IMR-90 (cell line): ENCODE results near the gene STAP2. TPM values are rescaled to one million over a fixed set of nuclear protein-coding genes. Genes with fewer than 3 reads are reported as not detected.

ENCODE experiments used
- ATAC-seq: fragments of 200-7000 bp; cut with Tn5 transposase; 2 replicates; pipeline ENCODE4 v1.9.1; 2020; ENCODE audit warnings: low read depth, mild to moderate bottlenecking, moderate library complexity
- BruUV-seq: library from RNA; stranded (reverse); fragments of 400-500 nt; replicated peaks from 2 replicates; lab custom pipeline; 2021; lab: Mats Ljungman, UMichigan
- CTCF ChIA-PET: fragments of 300-600 bp; formaldehyde crosslinking; extraction: SDS; loops from one replicate; lab custom pipeline; 2021; ENCODE audit warnings: antibody characterized with exemption; lab: Yijun Ruan, JAX
- POLR2A ChIA-PET: fragments of 300-600 bp; sonication (Branson Sonifier 250); formaldehyde crosslinking; loops from one replicate; lab custom pipeline; 2022; ENCODE audit warnings: antibody characterized with exemption; ENCODE audit not compliant: unreplicated experiment; lab: Charles Lee
- DNase-seq: peaks from one replicate; pipeline ENCODE4 v3.0.0; 2013
- H2AFZ ChIP-seq: replicated peaks from 2 replicates; pipeline ENCODE3; 2013; ENCODE audit warnings: low read length, mild to moderate bottlenecking; ENCODE audit not compliant: poor library complexity
- H2AK5ac ChIP-seq: 2 replicates; pipeline ENCODE4 v1.6.1; 2013; ENCODE audit warnings: low read depth, low read length, inconsistent platforms
- H2AK9ac ChIP-seq: replicated peaks from 2 replicates; pipeline ENCODE3; 2013; ENCODE audit warnings: mild to moderate bottlenecking, low read depth, low read length, moderate library complexity; ENCODE audit not compliant: poor library complexity
- H2BK120ac ChIP-seq: 2 replicates; pipeline ENCODE4 v1.6.1; 2013; ENCODE audit warnings: low read depth, low read length, inconsistent platforms
- H2BK15ac ChIP-seq: 3 replicates; pipeline ENCODE4 v1.6.1; 2013; ENCODE audit warnings: low read depth, low read length, inconsistent platforms
- H2BK20ac ChIP-seq: 2 replicates; pipeline ENCODE4 v1.6.1; 2013; ENCODE audit warnings: low read depth, mild to moderate bottlenecking, inconsistent platforms, low read length, moderate library complexity
- H2BK5ac ChIP-seq: 2 replicates; pipeline ENCODE4 v1.6.1; 2013; ENCODE audit warnings: mild to moderate bottlenecking, low read depth, low read length, inconsistent platforms; ENCODE audit not compliant: poor library complexity, severe bottlenecking
- H3K14ac ChIP-seq: replicated peaks from 2 replicates; pipeline ENCODE4 v1.6.1; 2013; ENCODE audit warnings: low read depth, low read length, inconsistent platforms
- H3K18ac ChIP-seq: 2 replicates; pipeline ENCODE4 v1.6.1; 2013; ENCODE audit warnings: low read depth, low read length, control low read depth
- H3K23ac ChIP-seq: 2 replicates; pipeline ENCODE4 v1.6.1; 2013; ENCODE audit warnings: low read depth, low read length, inconsistent platforms
- H3K27ac ChIP-seq: 2 replicates; pipeline ENCODE4 v1.5.1; 2013; ENCODE audit warnings: mild to moderate bottlenecking, control low read depth, low read length; ENCODE audit not compliant: insufficient read depth
- H3K27me3 ChIP-seq: 2 replicates; pipeline ENCODE4 v1.6.1; 2013; ENCODE audit warnings: low read length; ENCODE audit not compliant: control insufficient read depth, insufficient read depth
- H3K36me3 ChIP-seq: 2 replicates; pipeline ENCODE4 v1.6.1; 2013; ENCODE audit warnings: low read length, mixed read lengths; ENCODE audit not compliant: control insufficient read depth, insufficient read depth
- H3K4ac ChIP-seq: 2 replicates; pipeline ENCODE4 v1.6.1; 2013; ENCODE audit warnings: low read depth, low read length, inconsistent platforms
- H3K4me1 ChIP-seq: 2 replicates; pipeline ENCODE4 v1.6.1; 2013; ENCODE audit warnings: low read length, mixed read lengths; ENCODE audit not compliant: control insufficient read depth, insufficient read depth
- H3K4me2 ChIP-seq: 2 replicates; pipeline ENCODE4 v1.6.1; 2013; ENCODE audit warnings: low read depth, mild to moderate bottlenecking, control low read depth, low read length, moderate library complexity
- H3K4me3 ChIP-seq: 2 replicates; pipeline ENCODE4 v1.5.1; 2013; ENCODE audit warnings: low read depth, mild to moderate bottlenecking, control low read depth, low read length, moderate library complexity; ENCODE audit not compliant: insufficient read depth
- H3K56ac ChIP-seq: 2 replicates; pipeline ENCODE4 v1.6.1; 2013; ENCODE audit warnings: low read length, inconsistent platforms; ENCODE audit not compliant: insufficient read depth; ENCODE audit errors: extremely low read depth
- H3K79me1 ChIP-seq, 2 experiments: 2 replicates each; pipeline ENCODE4 v1.6.1; 2013; ENCODE audit warnings: low read length in 2 of 2, inconsistent platforms in 1 of 2, low read depth in 1 of 2
- H3K9ac ChIP-seq: 2 replicates; pipeline ENCODE4 v1.6.1; 2013; ENCODE audit warnings: low read depth, low read length, control low read depth
- H3K9me1 ChIP-seq: 2 replicates; pipeline ENCODE4 v1.6.1; 2013; ENCODE audit warnings: low read length, inconsistent platforms; ENCODE audit not compliant: insufficient read depth
- H3K9me3 ChIP-seq: 2 replicates; pipeline ENCODE4 v1.6.1; 2013; ENCODE audit warnings: low read length; ENCODE audit not compliant: control insufficient read depth, insufficient read depth
- H4K20me1 ChIP-seq: 2 replicates; pipeline ENCODE4 v1.6.1; 2013; ENCODE audit warnings: low read length, inconsistent platforms; ENCODE audit not compliant: insufficient read depth
- H4K5ac ChIP-seq: 2 replicates; pipeline ENCODE4 v1.6.1; 2013; ENCODE audit warnings: mild to moderate bottlenecking, low read depth, low read length, control low read depth
- H4K8ac ChIP-seq, 2 experiments: 2 replicates each; pipeline ENCODE4 v1.6.1; 2013; ENCODE audit warnings: low read depth in 2 of 2, low read length in 2 of 2, control low read depth in 1 of 2, inconsistent platforms in 1 of 2
- H4K91ac ChIP-seq: 2 replicates; pipeline ENCODE4 v1.6.1; 2013; ENCODE audit warnings: low read depth, low read length, inconsistent platforms; ENCODE audit not compliant: insufficient read depth
- BHLHE40 ChIP-seq: fragments of 150-350 bp; IDR thresholded peaks from 2 replicates; pipeline ENCODE4 v1.6.1; 2016; ENCODE audit warnings: mild to moderate bottlenecking, low read depth, low read length
- CEBPB ChIP-seq: IDR thresholded peaks from 2 replicates; pipeline ENCODE4 v1.6.1; 2012; ENCODE audit warnings: low read depth, low read length, improper control_type of control experiment
- CHD1 ChIP-seq: IDR thresholded peaks from 2 replicates; pipeline ENCODE4 v1.6.1; 2012; ENCODE audit warnings: low read depth, low read length, improper control_type of control experiment
- FOS ChIP-seq: fragments of 150-350 bp; IDR thresholded peaks from 2 replicates; pipeline ENCODE4 v1.6.1; 2016; ENCODE audit warnings: low read depth, low read length
- MAFK ChIP-seq: IDR thresholded peaks from 2 replicates; pipeline ENCODE4 v1.6.1; 2012; ENCODE audit warnings: low read depth, low read length, improper control_type of control experiment
- MXI1 ChIP-seq: IDR thresholded peaks from 2 replicates; pipeline ENCODE4 v1.6.1; 2012; ENCODE audit warnings: low read depth, mild to moderate bottlenecking, low read length, moderate library complexity, borderline replicate concordance
- NFE2L2 ChIP-seq: fragments of 150-350 bp; IDR thresholded peaks from 2 replicates; pipeline ENCODE4 v1.6.1; 2016; ENCODE audit warnings: low read depth, mild to moderate bottlenecking, low read length
- RAD21 ChIP-seq: IDR thresholded peaks from 2 replicates; pipeline ENCODE4 v1.6.1; 2012; ENCODE audit warnings: low read length, improper control_type of control experiment
- RCOR1 ChIP-seq: IDR thresholded peaks from 2 replicates; pipeline ENCODE4 v1.6.1; 2012; ENCODE audit warnings: mild to moderate bottlenecking, low read length, improper control_type of control experiment; ENCODE audit not compliant: insufficient replicate concordance
- SMC3 ChIP-seq: fragments of 150-350 bp; IDR thresholded peaks from 2 replicates; pipeline ENCODE4 v1.6.1; 2016; ENCODE audit warnings: low read depth, mild to moderate bottlenecking, antibody characterized with exemption, low read length, moderate library complexity
- USF2 ChIP-seq: fragments of 150-350 bp; IDR thresholded peaks from 2 replicates; pipeline ENCODE4 v1.6.1; 2017; ENCODE audit warnings: mild to moderate bottlenecking, antibody characterized with exemption, low read length, low read depth
- WGBS, 2 experiments: methylation state at CpG; one replicate each; pipeline versions ENCODE4 v1.1.5 to v1.1.7; 2013; ENCODE audit warnings: missing lambda C conversion rate in 2 of 2; ENCODE audit not compliant: insufficient read length in 1 of 2; ENCODE audit errors: extremely low coverage in 2 of 2; 5-methylcytosine and 5-hydroxymethylcytosine counted together
- dilution Hi-C: fragments of 300-500 bp; cut with HindIII; formaldehyde crosslinking; loops from one replicate; pipeline ENCODE4 v1.14.3; 2018; ENCODE audit warnings: low sequenced_read_pairs; ENCODE audit not compliant: unreplicated experiment
- in situ Hi-C: fragments of 300-500 bp; cut with MboI; formaldehyde crosslinking; loops from 3 replicates; pipeline ENCODE4 v1.14.3; 2019; ENCODE audit warnings: low sequenced_read_pairs, inconsistent platforms, mixed read lengths
- intact Hi-C: fragments of 100-400 bp; cut with micrococcal nuclease; formaldehyde crosslinking; loops from 2 replicates; pipeline ENCODE4 v1.10.0; 2022
- polyA plus RNA-seq, 3 experiments: library from polyadenylated mRNA; depleted of rRNA; stranded (reverse); fragments of >200 nt; gene quantifications; 2 replicates each; pipeline ENCODE4 v1.2.3, GENCODE V29; 2012; ENCODE audit warnings: low replicate concordance in 1 of 3
- total RNA-seq: library from RNA; depleted of rRNA; stranded (reverse); fragments of >200 nt; gene quantifications from 2 replicates; pipeline ENCODE4 v1.2.3, GENCODE V29; 2012
- TF ChIP-seq, protein P1 (sequence below): conservative IDR thresholded peaks from 2 replicates; pipeline ENCODE4 v1.5.1; 2012; ENCODE audit warnings: mild to moderate bottlenecking, low read depth, low read length, improper control_type of control experiment

STAP2 gene
- total and polyA plus RNA-seq, 2 of the 4 experiments (the other 2 are of a cell fraction), result 1.3 to 3.4 TPM

- POLR2A ChIA-PET, result no interaction called here
- H4K20me1 ChIP-seq, result peaks cover 3% of the 10 kb centered on the region; the same call in 1 of the 2 replicates
These were observed 14.1 kb upstream of the STAP2 start for GRCh38 chr19:4352701-4353121.

More at GRCh38 chr19:4352701-4353121, 14.1 kb upstream of the STAP2 start:
- H3K27me3 ChIP-seq, result no peaks in the 10 kb centered on the region
- H3K36me3 ChIP-seq, result peaks cover 10% of the 10 kb centered on the region; the same call in 1 of the 2 replicates
- no peak for TF ChIP-seq MXI1
- TF ChIP-seq RCOR1, result no peak
- no peak for TF ChIP-seq MAFK
- TF ChIP-seq, protein P1, sequence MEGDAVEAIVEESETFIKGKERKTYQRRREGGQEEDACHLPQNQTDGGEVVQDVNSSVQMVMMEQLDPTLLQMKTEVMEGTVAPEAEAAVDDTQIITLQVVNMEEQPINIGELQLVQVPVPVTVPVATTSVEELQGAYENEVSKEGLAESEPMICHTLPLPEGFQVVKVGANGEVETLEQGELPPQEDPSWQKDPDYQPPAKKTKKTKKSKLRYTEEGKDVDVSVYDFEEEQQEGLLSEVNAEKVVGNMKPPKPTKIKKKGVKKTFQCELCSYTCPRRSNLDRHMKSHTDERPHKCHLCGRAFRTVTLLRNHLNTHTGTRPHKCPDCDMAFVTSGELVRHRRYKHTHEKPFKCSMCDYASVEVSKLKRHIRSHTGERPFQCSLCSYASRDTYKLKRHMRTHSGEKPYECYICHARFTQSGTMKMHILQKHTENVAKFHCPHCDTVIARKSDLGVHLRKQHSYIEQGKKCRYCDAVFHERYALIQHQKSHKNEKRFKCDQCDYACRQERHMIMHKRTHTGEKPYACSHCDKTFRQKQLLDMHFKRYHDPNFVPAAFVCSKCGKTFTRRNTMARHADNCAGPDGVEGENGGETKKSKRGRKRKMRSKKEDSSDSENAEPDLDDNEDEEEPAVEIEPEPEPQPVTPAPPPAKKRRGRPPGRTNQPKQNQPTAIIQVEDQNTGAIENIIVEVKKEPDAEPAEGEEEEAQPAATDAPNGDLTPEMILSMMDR, result peak; percentile 71
- TF ChIP-seq FOS, result no peak
- peak; percentile 67 for TF ChIP-seq SMC3
- TF ChIP-seq RAD21, result peak; percentile 66
- TF ChIP-seq BHLHE40, result no peak
- TF ChIP-seq NFE2L2, result no peak
- peak; percentile 19; the same call in 1 of the 2 replicates for TF ChIP-seq USF2
- no peak for TF ChIP-seq CHD1
- TF ChIP-seq CEBPB, result no peak
- H3K14ac ChIP-seq, result no peak overlapping the region
- no peak overlapping the region for H3K56ac ChIP-seq
- peaks cover 0 to 4% of the 10 kb centered on the region in 2 experiments; a peak in 1 of 4 replicates for H3K79me1 ChIP-seq
- no peak overlapping the region for H2BK120ac ChIP-seq
- WGBS, 2 experiments, result 71% methylated on average over 2 of the region's 9 CpGs; no CpG with 5 or more reads in 1 of the 2 experiments
- no peak overlapping the region for H4K5ac ChIP-seq
- no peak overlapping the region for H3K9ac ChIP-seq
- intact Hi-C loops (loop anchor here (1.0 kb wide), 1 partner anchor 85 kb away; no protein-coding TSS in a partner anchor), dilution Hi-C loops (no loop called here), in situ Hi-C loops (loop anchor here (5.0 kb wide), 1 partner anchor 85 kb away; no protein-coding TSS in a partner anchor)
- no peaks in the 10 kb centered on the region for H3K4me1 ChIP-seq
- H3K4me2 ChIP-seq, result no peak overlapping the region
- H3K18ac ChIP-seq, result no peak overlapping the region
- ATAC-seq (peak; percentile 93), DNase-seq (peak; percentile 71)
- no peak overlapping the region for H2BK20ac ChIP-seq
- peak overlapping the region; percentile 15 for H2AK9ac ChIP-seq
- H2AFZ ChIP-seq, result peak overlapping the region; percentile 17
- H3K23ac ChIP-seq, result no peak overlapping the region
- H4K8ac ChIP-seq, result no peak overlapping the region
- no peaks in the 10 kb centered on the region for H3K9me1 ChIP-seq
- no peak overlapping the region for H3K4ac ChIP-seq
- H4K91ac ChIP-seq, result no peak overlapping the region
- no TSS peak for BruUV-seq
- H3K27ac ChIP-seq, result no peak overlapping the region
- H2BK15ac ChIP-seq, result no peak overlapping the region
- H2AK5ac ChIP-seq, result no peak overlapping the region
- H2BK5ac ChIP-seq, result no peak overlapping the region
- H3K9me3 ChIP-seq, result no peaks in the 10 kb centered on the region
- CTCF ChIA-PET, result interaction anchor here (0.7 to 1.9 kb wide), 5 partner anchors 8 to 92 kb away, joined by 3 to 29 read pairs (median 3); partner anchors contain the start of gene MPND
- no peak overlapping the region for H3K4me3 ChIP-seq
